HCT116 (cell line): ENCODE results near the gene GPR84. TPM values are rescaled to one million over a fixed set of nuclear protein-coding genes. Genes with fewer than 3 reads are reported as not detected.

Experiments
- ATAC-seq: fragments of 200-7000 bp; cut with Tn5 transposase; 2 replicates; pipeline ENCODE4 v1.9.1; 2020; ENCODE audit warnings: mild to moderate bottlenecking, moderate library complexity
- BruUV-seq: library from RNA; stranded (reverse); fragments of 400-500 nt; replicated peaks from 2 replicates; lab custom pipeline; 2021; lab: Mats Ljungman, UMichigan
- CTCF ChIA-PET: fragments of 300-600 bp; sonication (Branson Sonifier 250); formaldehyde crosslinking; loops from one replicate; lab custom pipeline; 2021; ENCODE audit warnings: antibody characterized with exemption; lab: Charles Lee
- POLR2A ChIA-PET: fragments of 300-600, 350-600 bp; sonication (Branson Sonifier 250); formaldehyde crosslinking; loops from one replicate; lab custom pipeline; 2021; ENCODE audit warnings: antibody characterized with exemption; lab: Charles Lee
- RAD21 ChIA-PET, 2 experiments: fragments of 300-600 bp; sonication (Branson Sonifier 250); formaldehyde crosslinking; loops; one replicate each; lab custom pipeline; 2023; ENCODE audit warnings: low total read pairs in 2 of 2; ENCODE audit not compliant: uncharacterized antibody in 2 of 2, unreplicated experiment in 2 of 2, low non-redundant PET in 1 of 2; lab: Charles Lee
- DNase-seq: peaks from one replicate; pipeline ENCODE4 v3.0.0-alpha.2; 2010; ENCODE audit warnings: low read depth, low spot score
- H2AFZ ChIP-seq: fragments of 200-600 bp; shearing (Covaris generic), sonication (generic); 2 replicates; pipeline ENCODE4 v1.6.1; 2017; ENCODE audit warnings: low read depth, mixed run types, mixed read lengths, antibody characterized with exemption, low read length; ENCODE audit not compliant: poor library complexity, severe bottlenecking
- H3K27ac ChIP-seq: 2 replicates; pipeline ENCODE4 v1.5.1; 2012; ENCODE audit warnings: low read depth, low read length
- H3K27me3 ChIP-seq: fragments of 200-600 bp; sonication (generic); 2 replicates; pipeline ENCODE4 v1.6.1; 2016; ENCODE audit warnings: mixed run types, low read length, mixed read lengths; ENCODE audit not compliant: insufficient read depth
- H3K36me3 ChIP-seq, 2 experiments: fragments of 200-500 bp in 1 of 2; fragments of 200-600 bp in 1 of 2; sonication (Bioruptor generic) in 1 of 2; sonication (generic) in 1 of 2; 2 replicates each; pipeline versions ENCODE4 v1.5.1 to v1.6.1; 2014 to 2016; ENCODE audit warnings: low read length in 2 of 2, inconsistent platforms in 1 of 2, mixed read lengths in 1 of 2, mixed run types in 1 of 2; ENCODE audit not compliant: insufficient read depth in 2 of 2, control insufficient read depth in 1 of 2
- H3K4me1 ChIP-seq, 2 experiments: fragments of 200-600 bp in 1 of 2; sonication (generic) in 1 of 2; 2 replicates each; pipeline versions ENCODE4 v1.5.1 to v1.6.1; 2012 to 2017; ENCODE audit warnings: low read length in 2 of 2, inconsistent platforms in 1 of 2, mild to moderate bottlenecking in 1 of 2, mixed read lengths in 1 of 2, mixed run types in 1 of 2, moderate library complexity in 1 of 2; ENCODE audit not compliant: insufficient read depth in 2 of 2, control insufficient read depth in 1 of 2
- H3K4me2 ChIP-seq: fragments of 200-600 bp; sonication (generic); 2 replicates; pipeline ENCODE4 v1.6.1; 2017; ENCODE audit warnings: mixed run types, low read length, mixed read lengths
- H3K4me3 ChIP-seq, 2 experiments: fragments of 200-600 bp in 1 of 2; sonication (generic) in 1 of 2; replicated peaks in 1 of 2; 2 replicates each; pipeline ENCODE4 v1.5.1; 2011 to 2016; ENCODE audit warnings: low read length in 2 of 2, control low read depth in 1 of 2, low read depth in 1 of 2, mild to moderate bottlenecking in 1 of 2, mixed read lengths in 1 of 2, mixed run types in 1 of 2
- H3K79me2 ChIP-seq: fragments of 200-600 bp; sonication (generic); 2 replicates; pipeline ENCODE4 v1.6.1; 2017; ENCODE audit warnings: mild to moderate bottlenecking, mixed run types, low read length, moderate library complexity, mixed read lengths; ENCODE audit not compliant: insufficient read depth
- H3K9ac ChIP-seq: fragments of 200-600 bp; sonication (generic); 2 replicates; pipeline ENCODE4 v1.6.1; 2016; ENCODE audit warnings: low read length, mixed read lengths
- H3K9me2 ChIP-seq: fragments of 200-600 bp; sonication (generic), shearing (Covaris generic); 2 replicates; pipeline ENCODE4 v1.6.1; 2017; ENCODE audit warnings: mixed run types, mild to moderate bottlenecking, moderate library complexity; ENCODE audit not compliant: insufficient read depth
- H3K9me3 ChIP-seq, 2 experiments: fragments of 200-500 bp in 1 of 2; fragments of 200-600 bp in 1 of 2; sonication (Bioruptor generic) in 1 of 2; sonication (generic) in 1 of 2; 2 replicates each; pipeline ENCODE4 v1.6.1; 2014 to 2017; ENCODE audit warnings: low read length in 2 of 2, mixed read lengths in 2 of 2, inconsistent platforms in 1 of 2, low read depth in 1 of 2, mild to moderate bottlenecking in 1 of 2, mixed run types in 1 of 2, moderate library complexity in 1 of 2; ENCODE audit not compliant: control insufficient read depth in 1 of 2, insufficient read depth in 1 of 2
- H4K20me1 ChIP-seq: fragments of 200-600 bp; sonication (generic), shearing (Covaris generic); 2 replicates; pipeline ENCODE4 v1.6.1; 2017; ENCODE audit warnings: mixed run types, mild to moderate bottlenecking, moderate library complexity; ENCODE audit not compliant: insufficient read depth
- EZH2phosphoT487 ChIP-seq: fragments of 200-600 bp; IDR thresholded peaks from 2 replicates; pipeline ENCODE4 v1.6.1; 2018; ENCODE audit warnings: antibody characterized with exemption, borderline replicate concordance
- POLR2A ChIP-seq: IDR thresholded peaks from 2 replicates; pipeline ENCODE4 v1.7.0; 2011; ENCODE audit warnings: borderline replicate concordance; ENCODE audit not compliant: insufficient read depth, insufficient read length; ENCODE audit errors: extremely low read depth
- POLR2AphosphoS5 ChIP-seq: IDR thresholded peaks from 2 replicates; pipeline ENCODE4 v1.6.1; 2011; ENCODE audit warnings: mild to moderate bottlenecking, low read depth, low read length, moderate library complexity
- intact Hi-C: fragments of 100-400 bp; cut with micrococcal nuclease; formaldehyde crosslinking; loops from 2 replicates; pipeline ENCODE4 v1.10.0; 2022
- total RNA-seq: library from RNA; stranded (reverse); gene quantifications from one replicate; pipeline ENCODE4 v1.2.1, GENCODE V29; 2021; ENCODE audit not compliant: unreplicated experiment
- TF ChIP-seq, protein P1 (sequence below): IDR thresholded peaks from 2 replicates; pipeline ENCODE4 v1.6.1; 2012
- TF ChIP-seq, protein P2 (sequence below), 3 experiments: fragments of 200-600 bp in 1 of 3; sonication (generic) in 1 of 3; IDR thresholded peaks in 2 of 3; conservative IDR thresholded peaks in 1 of 3; 2 replicates each; pipeline ENCODE4 v1.5.1; 2012 to 2017; ENCODE audit warnings: low read depth in 2 of 3, low read length in 2 of 3, antibody characterized with exemption in 1 of 3, borderline replicate concordance in 1 of 3, control low read depth in 1 of 3, mild to moderate bottlenecking in 1 of 3, mixed read lengths in 1 of 3, mixed run types in 1 of 3, moderate library complexity in 1 of 3; ENCODE audit not compliant: insufficient read depth in 1 of 3

The GPR84 gene
- total RNA-seq, 1 experiment from 2014 or later = not detected

DNA sequence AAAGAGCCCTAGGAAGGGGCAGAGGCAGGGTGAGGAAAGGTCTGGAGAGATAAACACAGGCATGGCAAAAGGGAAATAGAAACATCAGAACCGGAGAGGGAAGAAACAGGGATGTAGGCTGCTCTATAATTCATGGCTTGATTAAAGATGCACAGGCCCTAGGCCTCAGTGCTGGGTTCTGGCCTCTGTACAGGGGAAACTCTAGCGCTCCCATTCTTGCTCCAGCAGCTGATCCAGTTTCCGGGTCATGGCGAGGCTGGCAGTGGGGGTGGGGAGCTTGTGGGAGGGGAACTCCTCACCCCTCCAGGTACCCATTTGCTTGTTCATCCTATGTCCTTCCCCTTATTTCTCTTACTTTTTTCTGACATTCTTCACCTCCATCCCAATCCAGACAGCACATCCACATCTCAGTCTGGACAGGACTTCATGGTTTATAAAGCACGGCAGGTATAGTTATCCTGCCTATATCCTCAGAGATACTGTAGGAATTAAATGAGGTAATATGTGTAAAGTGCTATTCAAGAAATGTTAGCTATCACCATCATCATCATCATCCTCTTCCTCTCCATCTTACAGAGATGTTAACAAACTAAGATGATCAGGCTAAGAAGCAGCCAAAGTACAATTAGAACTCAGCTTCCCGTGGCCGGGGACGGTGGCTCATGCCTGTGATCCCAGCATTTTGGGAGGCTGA is 8.0 kb upstream of the GPR84 start:
- POLR2A ChIA-PET = no interaction called here
- intact Hi-C loops = no loop called here
- Histone ChIP-seq H3K79me2 (no peaks in the 10 kb centered on the region), H4K20me1 (no peaks in the 10 kb centered on the region), H3K36me3 (no peaks in the 10 kb centered on the region), H3K27ac (peak overlapping the region; percentile 33; the same call in 1 of the 2 replicates), H2AFZ (no peak overlapping the region), H3K4me1 (peaks cover 49 to 91% of the 10 kb centered on the region in 2 experiments), H3K4me3 (no peak overlapping the region), H3K9me3 (no peaks in the 10 kb centered on the region), H3K9ac (no peak overlapping the region), H3K4me2 (peak overlapping the region; percentile 45), H3K9me2 (no peaks in the 10 kb centered on the region), H3K27me3 (no peaks in the 10 kb centered on the region)
- DNase-seq (no peak), ATAC-seq (no peak)
- BruUV-seq = no TSS peak
- TF ChIP-seq POLR2AphosphoS5 (peak; percentile 2; the same call in 1 of the 2 replicates), POLR2A (no peak), EZH2phosphoT487 (no peak)
- TF ChIP-seq, protein P1, sequence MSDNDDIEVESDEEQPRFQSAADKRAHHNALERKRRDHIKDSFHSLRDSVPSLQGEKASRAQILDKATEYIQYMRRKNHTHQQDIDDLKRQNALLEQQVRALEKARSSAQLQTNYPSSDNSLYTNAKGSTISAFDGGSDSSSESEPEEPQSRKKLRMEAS = no peak
- TF ChIP-seq, protein P2, sequence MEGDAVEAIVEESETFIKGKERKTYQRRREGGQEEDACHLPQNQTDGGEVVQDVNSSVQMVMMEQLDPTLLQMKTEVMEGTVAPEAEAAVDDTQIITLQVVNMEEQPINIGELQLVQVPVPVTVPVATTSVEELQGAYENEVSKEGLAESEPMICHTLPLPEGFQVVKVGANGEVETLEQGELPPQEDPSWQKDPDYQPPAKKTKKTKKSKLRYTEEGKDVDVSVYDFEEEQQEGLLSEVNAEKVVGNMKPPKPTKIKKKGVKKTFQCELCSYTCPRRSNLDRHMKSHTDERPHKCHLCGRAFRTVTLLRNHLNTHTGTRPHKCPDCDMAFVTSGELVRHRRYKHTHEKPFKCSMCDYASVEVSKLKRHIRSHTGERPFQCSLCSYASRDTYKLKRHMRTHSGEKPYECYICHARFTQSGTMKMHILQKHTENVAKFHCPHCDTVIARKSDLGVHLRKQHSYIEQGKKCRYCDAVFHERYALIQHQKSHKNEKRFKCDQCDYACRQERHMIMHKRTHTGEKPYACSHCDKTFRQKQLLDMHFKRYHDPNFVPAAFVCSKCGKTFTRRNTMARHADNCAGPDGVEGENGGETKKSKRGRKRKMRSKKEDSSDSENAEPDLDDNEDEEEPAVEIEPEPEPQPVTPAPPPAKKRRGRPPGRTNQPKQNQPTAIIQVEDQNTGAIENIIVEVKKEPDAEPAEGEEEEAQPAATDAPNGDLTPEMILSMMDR (IDR thresholded peaks at IDR 0.05 in 2 of 3, conservative IDR thresholded peaks at IDR 0.05 in 1 of 3; ENCODE audit: borderline replicate concordance in 1 of 3, insufficient read depth in 1 of 3, low read depth in 2 of 3, low read length in 2 of 3) = no peak
- RAD21 ChIA-PET = interaction anchor here in 1 of 2 experiments (0.6 kb wide), 1 partner anchor 16 kb away, joined by 3 read pairs; no protein-coding TSS in a partner anchor
- CTCF ChIA-PET = interaction anchor here (0.7 to 2.8 kb wide), 7 partner anchors 9 to 153 kb away, joined by 3 to 51 read pairs (median 3); partner anchors contain the start of genes HNRNPA1 and ZNF385A
